GM18858 (cell line): ENCODE data around the gene RPL13.

Experiments used
- ATAC-seq: cut with Tn5 transposase; IDR thresholded peaks from one replicate; pipeline ENCODE4 v1.9.1; 2021; ENCODE audit not compliant: unreplicated experiment

The RPL13 gene

DNA sequence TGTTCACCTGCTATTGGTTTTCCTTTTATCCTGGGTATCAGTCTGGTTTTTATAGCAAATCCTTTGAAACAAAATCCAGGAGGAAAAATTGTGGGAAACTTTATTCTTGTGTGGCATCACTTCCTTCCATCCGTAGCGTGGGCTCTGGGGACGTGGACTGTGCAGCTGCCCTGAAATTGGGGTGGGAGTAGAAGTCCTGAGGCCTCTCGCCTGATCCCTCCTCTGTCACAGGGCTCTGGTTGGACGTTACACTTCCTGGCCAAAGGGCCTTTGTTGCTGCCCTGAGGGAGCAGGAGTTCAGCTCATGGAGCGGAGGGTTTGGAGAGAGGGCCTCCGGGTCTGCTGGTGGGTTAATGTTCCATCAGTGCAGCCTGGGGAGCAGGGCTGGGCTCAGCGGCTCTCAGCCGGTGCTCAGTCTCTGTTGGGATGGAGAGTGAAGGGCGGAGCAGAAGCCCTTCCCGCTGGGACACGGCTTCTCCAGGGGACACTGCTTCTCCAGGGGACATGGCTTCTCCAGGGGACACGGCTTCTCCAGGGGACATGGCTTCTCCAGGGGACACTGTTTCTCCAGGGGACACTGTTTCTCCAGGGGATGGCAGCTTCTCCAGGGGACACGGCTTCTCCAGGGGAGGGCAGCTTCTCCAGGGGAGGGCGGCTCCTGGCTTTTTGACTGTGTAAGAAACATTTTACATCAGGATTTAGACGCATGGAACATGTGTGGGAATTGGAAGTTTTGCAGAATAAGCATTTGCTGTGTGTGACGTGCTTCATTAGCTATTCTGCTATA lies 15.2 kb upstream of the RPL13 start:
- no peak for ATAC-seq

DNA sequence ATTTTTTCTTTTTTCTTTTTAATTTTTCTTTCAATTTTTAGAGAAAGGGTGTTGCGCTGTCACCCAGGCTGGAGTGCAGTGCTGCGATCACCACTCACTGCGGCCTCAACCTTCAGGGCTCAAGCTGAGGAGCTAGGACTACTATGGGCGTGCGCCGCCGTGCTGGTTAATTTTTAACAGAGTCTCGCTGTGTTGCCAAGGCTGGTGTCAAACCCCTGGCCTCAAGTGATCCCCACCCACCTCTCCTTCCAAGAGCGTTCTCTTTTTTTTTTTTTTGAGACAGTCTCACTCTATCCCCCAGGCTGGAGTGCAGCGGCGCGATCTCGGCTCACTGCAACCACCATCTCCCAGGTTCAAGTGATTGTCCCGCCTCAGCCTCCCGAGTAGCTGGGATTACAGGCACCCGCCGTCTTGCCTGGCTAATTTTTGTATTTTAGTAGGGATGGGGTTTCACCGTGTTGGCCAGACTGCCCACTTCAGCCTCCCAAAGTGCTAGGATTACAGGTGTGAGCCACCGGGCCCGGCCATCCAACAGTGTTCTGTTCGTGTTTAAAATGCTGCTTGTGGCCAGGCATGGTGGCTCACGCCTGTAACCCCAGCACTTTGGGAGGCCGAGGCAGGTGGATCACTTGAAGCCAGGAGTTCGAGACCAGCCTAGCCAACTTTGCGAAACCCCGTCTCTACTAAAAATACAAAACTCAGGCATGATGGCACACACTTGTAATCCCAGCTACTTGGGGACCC lies 14.5 kb upstream of the RPL13 start:
- ATAC-seq: no peak

DNA sequence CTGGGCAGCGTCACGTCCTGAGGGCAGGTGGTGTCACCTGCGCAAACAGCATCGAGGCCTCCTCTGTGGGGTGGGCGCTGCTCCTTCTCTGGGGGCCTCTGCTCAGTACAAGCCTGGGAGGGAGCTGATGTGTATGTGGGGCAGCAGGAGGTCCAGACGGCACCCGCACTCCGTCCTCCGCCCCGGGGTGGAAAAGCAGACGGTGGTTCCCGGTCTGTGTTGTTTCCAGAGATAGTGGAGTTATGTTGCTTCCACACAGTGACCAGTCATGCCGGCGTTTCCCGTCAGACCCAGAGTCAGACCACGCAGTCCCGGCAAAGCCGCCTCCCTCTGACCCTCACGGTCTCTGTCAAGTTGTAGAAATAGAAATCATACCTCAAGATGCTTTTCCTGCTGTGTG lies 13.7 kb upstream of the RPL13 start:
- no peak for ATAC-seq

DNA sequence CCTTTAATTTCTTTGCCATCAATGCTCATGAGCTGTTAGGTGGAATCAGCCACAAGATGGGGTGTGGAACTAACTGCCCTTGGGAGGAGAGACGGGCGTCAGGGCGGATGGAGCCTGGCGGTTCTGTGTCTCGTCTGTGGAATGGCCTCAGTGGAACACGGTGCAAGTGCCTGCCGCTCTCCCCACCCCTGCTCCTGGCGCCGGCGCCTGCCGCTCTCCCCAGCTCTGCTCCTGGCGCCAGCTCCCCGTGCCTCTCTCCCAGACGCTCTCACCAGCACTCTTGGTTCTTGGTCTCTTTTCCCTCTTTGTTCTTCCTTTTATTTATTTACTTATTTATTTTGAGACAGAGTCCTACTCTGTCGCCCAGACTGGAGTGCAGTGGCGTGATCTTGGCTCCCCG lies 13.2 kb upstream of the RPL13 start:
- ATAC-seq: no peak

DNA sequence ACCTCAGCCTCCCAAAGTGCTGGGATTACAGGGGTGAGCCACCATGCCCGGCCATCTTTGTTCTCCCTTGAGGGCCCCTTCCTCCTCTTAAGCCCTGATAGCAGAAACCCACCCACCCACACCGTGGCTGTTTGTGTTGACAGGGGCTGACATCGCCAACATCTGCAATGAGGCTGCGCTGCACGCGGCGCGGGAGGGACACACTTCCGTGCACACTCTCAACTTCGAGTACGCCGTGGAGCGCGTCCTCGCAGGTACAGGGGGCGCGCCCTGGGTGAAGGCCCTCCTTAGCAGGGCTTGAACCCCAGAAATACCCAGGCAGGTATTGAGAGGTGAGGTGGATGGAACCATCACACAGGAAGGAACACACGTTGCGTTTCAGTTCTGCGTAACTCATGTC lies 12.6 kb upstream of the RPL13 start:
- no peak for ATAC-seq

DNA sequence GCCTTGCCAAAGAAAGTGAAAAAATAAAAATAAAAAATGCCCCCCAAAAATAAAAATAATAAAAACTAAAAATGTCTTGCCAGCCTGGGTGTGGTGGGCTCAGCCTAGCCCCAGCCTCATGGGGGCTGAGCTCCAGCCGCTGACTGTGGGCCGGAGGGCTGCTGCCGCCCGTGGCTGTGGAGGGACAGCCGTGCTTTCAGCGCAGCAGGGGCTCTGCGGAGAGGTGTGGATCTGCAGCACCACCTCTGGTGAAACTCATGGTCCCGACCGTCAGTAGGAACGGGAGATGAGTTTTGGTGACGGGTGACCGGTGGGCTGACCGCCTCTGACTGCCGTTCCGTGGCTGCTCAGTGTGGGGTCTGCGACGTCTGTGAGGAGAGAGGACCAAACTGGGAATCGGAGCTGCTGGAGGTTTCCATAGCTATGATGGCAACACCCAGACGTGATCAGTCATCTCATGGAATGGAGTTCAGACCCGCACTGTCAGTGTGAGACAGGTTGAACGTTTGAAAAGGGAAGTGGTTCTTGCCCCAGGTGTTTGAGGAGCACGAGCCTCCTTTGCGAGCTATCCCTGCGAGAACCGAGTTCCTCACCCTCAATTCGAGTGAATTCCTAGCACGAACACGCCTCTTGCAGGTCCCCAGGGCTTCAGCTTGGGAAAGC lies 12.0 kb upstream of the RPL13 start:
- no peak for ATAC-seq

DNA sequence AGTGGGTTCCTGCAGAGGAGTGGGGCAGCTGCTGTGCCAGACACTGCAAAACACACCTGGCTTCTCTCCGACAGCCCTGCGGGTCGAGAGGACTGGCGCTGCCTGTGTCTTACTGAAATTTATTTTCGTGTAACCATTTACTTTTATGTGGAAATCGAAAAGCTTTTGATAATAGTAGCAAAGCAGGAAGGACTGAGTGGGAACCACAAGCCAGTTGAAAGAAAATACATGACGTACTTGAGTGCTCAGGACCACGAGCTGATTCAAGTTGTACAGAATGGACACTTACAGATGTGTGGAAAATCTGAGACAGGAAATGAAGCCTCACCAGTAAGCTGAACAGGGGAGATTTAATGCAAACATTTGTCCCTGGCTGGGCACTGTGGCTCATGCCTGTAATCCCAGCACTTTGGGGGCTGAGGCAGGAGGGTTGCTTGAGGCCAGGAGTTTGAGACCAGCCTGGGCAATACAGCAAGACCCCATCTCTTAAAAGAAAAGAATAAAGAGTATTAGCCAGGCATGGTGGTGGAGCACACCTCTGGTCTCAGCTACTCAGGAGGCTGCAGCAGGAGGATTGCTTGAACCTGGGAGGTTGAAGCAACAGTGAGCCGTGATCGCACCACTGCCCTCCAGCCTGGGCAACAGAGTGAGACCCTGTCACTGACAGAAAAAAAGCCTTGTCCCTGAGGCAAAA lies 11.3 kb upstream of the RPL13 start:
- ATAC-seq: no peak

DNA sequence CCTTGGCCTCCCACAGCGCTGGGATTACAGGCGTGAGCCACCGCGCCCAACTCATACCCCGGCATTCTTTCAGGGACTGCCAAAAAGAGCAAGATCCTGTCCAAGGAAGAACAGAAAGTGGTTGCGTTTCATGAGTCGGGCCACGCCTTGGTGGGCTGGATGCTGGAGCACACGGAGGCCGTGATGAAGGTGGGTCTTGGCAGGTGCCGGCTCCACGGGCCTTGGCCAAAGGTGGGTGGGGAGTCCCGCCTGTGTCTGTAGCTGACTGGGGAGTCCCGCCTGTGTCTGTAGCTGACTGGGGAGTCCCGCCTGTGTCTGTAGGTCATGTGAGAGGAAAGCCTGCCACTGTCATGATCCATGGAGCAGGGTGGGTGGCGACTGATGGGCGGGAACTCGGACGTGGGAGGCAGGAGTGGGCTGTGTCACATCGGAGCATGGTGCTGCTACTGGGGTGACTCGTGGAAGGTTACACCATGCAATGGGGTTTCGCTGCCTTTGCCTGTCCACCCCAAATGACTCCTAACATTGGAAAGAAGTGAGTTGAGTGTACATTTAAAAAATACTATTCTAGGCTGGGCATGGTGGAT lies 10.0 kb upstream of the RPL13 start:
- ATAC-seq: no peak

DNA sequence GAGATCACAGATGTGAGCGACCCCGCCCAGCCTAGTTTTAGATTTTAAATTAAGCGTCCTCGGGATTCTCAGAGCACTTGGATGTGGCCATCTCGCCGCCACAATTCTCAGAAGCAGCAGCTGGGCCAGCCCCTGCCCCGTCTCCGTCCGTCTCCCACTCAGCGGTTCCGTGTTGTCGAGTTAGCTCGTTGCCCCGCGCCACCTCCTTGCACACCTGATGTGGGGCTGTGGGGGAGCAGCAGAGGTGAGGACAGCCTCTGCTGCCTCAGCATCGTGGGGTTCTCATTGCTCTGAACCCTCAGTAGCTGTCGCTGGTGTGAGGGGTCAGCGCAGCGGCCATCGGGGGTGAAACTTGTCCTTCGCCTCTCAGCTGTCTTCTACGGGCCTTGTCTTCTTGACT lies 8.2 kb upstream of the RPL13 start:
- no peak for ATAC-seq

DNA sequence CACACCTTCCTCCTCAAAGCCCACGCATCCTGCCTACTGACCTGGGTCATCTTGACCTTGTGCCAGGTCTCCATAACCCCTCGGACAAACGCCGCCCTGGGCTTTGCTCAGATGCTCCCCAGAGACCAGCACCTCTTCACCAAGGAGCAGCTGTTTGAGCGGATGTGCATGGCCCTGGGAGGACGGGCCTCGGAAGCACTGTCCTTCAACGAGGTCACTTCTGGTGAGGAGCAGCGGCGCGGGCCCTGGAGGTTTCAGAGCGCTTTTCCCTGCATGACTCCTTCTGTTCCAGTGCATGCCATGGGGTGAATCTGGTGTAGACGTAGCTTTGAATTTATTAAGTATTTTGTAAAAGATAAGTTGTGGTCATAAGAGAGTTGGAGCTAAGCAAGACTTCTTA lies 7.6 kb upstream of the RPL13 start:
- no peak for ATAC-seq

DNA sequence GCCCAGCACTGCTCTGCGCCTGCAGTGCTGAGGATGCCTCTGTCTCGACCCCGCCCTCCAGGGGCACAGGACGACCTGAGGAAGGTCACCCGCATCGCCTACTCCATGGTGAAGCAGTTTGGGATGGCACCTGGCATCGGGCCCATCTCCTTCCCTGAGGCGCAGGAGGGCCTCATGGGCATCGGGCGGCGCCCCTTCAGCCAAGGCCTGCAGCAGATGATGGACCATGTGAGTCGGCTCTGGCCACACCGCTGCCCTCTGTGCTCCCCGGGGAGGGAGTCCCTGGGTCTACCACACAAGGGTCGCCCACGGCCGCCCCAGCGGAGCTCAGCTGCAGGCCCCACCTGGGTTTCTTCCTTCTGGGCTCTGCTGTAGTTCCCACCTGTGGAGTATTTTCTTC lies 6.7 kb upstream of the RPL13 start:
- ATAC-seq: no peak

DNA sequence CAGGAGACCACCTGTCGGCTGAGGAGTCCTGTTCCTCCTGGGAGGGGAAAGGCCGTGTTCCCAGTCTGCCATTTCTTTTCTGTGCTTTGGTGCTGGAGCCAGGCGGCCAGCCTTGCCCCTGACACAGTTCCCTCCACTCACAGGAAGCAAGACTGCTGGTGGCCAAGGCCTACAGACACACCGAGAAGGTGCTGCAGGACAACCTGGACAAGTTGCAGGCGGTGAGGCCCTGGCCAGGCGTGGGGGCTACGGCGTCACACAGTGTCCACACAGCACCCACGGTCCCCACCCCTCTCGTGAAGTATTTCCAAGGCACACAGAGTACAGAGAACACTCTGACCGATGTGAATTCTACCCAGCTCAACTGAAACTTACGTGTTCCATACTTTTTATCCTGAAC lies 6.1 kb upstream of the RPL13 start:
- ATAC-seq: no peak

DNA sequence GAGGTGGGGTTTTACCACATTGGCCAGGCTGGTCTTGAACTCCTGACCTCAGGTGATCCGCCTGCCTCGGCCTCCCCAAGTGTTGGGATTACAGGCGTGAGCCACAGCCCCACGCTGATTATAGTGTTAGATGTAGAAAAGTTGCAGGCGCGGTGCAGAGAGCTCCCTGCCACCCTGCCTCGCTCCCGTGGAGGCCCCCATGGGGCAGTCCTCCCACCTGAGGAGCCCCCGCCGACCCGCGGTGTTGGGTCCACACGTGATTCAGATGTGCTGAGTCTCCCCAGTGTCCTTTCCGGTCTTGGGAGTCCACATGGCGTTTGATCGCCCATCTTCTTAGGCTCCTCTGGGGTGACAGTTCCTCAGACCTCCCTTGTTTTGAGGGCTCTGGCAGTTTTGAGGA lies 5.2 kb upstream of the RPL13 start:
- ATAC-seq: no peak

DNA sequence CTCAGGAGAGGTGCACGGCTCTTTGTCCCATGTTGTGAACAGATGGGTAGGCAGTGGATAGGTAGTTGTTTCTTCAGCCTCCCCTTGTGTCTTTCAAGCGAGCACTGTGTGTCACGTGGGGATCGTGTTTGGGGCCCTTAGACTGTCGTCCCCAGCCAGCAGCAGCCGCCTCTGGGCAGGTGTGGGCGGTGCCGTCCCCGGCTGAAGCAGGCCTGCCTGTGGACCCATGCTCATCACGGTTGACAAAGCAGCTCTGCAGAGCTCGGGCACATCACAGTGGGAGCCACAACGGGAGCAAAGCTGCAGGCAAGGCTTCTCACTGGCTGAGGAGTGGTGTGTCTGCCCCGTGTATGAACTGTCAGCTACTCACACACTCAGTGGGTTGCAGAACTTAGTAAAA lies 4.7 kb upstream of the RPL13 start:
- ATAC-seq: no peak

DNA sequence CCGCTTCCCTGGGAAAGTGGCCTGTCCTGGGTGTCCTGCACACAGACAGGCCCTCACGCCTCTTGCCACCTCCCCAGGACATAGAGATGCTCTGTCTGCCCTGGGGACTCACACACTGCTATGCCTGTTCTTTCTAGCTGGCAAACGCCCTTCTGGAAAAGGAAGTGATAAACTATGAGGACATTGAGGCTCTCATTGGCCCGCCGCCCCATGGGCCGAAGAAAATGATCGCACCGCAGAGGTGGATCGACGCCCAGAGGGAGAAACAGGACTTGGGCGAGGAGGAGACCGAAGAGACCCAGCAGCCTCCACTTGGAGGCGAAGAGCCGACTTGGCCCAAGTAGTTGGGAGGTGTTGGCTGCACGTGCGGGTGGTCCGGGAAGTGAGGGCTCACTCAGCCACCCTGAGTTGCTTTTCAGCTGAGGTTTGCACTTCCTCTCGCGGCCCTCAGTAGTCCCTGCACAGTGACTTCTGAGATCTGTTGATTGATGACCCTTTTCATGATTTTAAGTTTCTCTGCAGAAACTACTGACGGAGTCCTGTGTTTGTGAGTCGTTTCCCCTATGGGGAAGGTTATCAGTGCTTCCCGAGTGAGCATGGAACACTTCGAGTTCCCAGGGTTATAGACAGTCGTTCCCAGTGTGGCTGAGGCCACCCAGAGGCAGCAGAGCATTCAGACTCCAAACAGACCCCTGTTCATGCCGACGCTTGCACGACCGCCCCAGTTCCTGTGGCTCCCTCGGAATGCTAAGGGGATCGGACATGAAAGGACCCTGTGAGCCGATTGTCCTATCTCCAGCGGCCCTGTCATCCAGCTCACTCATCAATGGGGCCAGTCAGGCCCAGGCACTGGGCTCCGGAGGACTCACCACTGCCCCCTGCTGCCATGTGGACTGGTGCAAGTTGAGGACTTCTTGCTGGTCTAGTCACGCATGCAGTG lies 3.5 kb upstream of the RPL13 start:
- no peak for ATAC-seq

DNA sequence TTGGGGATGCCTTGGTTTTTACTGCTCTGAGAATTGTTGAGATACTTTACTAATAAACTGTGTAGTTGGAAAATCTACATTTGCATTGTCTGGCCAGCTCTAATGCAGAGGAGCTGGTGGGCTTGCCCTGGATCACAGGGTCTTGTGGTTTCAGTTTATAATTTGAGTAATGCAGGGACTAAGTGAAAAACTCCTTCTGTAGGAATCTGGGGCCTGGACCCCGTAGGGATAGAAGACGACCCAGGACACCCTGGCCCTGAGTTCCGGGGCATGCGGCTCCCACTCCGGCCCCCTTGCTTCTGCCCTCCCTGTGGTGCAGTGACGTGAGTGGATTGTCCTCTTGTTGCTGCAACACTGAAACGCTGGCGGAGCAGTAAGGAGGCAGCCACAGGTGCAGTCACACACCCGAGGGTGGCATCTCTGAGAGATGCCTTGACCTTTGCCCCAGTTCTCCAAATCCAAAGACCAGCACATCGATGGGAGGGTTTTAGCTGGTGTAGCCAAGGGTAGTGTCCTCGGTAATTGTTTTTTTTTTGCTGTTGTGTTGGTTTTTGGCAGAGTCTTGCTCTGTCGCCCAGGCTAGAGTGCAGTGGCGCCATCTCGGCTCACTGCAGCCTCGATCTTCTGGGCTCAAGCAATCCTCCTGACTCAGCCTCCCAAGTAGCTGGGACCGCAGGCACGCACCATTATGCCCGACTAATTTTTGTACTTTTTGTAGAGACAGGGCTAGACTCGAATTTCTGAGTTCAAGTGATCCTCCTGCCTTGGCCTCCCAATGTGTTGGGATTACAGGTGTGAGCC lies 2.6 kb upstream of the RPL13 start:
- no peak for ATAC-seq

DNA sequence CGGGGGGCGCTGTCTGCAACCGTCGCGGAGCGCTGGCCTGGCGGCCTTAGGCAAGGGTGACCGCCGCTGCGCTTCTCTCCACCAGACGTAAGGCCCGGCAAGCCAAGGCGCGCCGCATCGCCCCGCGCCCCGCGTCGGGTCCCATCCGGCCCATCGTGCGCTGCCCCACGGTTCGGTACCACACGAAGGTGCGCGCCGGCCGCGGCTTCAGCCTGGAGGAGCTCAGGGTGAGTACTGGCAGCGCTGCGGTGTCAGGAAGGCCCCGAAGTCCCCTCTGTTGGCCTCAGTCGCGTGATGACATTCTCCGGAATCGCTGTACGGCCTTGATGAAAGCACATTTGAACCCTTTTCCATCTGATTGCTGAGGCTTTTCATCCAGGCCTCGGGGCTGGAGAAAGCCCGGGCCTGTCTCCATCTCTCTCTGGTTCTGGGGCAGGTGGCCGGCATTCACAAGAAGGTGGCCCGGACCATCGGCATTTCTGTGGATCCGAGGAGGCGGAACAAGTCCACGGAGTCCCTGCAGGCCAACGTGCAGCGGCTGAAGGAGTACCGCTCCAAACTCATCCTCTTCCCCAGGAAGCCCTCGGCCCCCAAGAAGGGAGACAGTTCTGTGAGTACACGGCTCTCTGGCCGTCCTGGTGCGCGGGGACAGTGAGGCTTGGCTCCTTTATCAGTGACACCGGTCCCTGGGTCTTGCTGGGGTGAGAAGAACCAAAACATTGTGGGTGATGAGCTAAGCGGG lies 831 bp downstream of the RPL13 start:
- ATAC-seq: no peak

DNA sequence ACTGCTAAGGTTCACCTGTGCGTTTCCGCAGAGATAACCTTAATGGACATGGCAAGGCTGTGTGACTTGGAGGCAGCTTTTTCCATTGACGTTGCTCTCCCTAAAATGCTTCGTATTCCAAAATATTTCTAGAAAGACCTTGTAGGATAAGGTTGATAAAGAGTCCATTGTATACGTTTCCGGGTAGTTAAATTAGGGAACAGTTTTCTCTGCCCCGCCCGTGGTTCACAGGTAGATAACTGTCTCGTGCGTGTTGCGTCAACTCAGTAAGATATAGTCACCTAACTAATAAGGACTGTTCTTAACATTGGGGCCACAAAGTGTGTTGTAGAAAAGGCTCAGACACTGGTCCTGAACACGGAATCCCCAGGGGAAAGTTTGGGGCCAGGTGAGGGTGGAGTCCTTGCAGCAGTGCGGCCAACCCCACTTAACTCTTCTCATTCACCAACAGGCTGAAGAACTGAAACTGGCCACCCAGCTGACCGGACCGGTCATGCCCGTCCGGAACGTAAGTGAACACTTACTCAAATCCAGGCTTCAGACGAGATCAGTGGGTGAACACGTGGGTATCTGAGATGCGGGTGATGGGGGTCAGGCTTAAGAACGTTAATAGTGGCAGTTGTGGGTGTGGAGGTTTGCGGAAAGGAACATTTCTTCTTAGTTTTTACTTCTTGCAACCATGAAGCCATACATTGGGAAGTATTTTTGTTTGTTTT lies 1.6 kb downstream of the RPL13 start:
- ATAC-seq: no peak
